Measurements from ENCODE around the gene ENDOV. TPM values are rescaled to one million over a fixed set of nuclear protein-coding genes. Genes with fewer than 3 reads are reported as not detected.
A peak's percentile ranks its signal among the peaks of the same experiment; 100 is the strongest.

Gene ENDOV
- 13.4 and 20.0 TPM in 2 replicates for total RNA-seq

DNA sequence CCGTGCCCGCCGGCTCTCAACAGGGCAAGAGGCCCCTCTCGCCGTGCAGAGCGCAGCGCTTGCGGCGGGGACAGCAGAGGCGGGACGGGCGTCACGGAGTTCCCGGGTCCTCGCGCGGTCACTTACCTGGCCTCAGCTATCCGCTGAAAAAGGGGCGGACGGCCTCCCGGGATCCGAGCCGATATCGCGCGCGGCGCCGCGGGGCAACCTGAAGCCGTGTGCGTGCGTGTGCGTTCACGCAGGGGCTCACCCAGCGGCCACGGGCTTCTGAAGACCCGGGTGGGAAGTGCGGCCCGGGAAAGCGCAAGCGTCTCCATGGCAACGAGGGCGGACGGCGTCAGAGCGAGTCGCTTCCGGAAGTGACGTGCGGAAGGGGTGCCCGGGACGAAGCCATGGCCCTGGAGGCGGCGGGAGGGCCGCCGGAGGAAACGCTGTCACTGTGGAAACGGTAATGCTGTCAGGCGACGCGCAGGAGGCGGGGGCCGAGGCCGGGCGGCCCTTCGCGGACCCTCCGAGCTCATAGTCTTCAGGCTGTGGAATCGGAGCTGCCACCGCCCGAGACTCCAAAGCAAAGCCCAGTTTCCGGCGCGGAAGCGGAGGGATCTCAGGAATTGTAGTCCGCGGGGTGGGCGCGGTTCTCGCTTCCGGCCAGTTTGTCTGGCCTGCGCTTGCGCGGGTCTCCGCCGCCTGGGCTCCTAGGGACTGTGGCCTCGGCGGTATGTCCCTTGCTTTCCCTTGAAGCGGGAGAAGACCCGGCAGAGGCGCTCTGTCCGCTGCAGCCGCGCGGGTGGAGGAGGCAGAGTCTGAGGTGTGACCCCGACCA, at the start of gene ENDOV:
TSS of gene ENDOV (plus strand) at position 365 of the 823 bp plus-strand sequence. CDS start at position 393, 28 bp downstream.
- peak within 1 kb of the TSS; percentile 99 for H3K4me3 ChIP-seq (ENCODE audit: low read depth, low read length)
- TF ChIP-seq, protein P1, sequence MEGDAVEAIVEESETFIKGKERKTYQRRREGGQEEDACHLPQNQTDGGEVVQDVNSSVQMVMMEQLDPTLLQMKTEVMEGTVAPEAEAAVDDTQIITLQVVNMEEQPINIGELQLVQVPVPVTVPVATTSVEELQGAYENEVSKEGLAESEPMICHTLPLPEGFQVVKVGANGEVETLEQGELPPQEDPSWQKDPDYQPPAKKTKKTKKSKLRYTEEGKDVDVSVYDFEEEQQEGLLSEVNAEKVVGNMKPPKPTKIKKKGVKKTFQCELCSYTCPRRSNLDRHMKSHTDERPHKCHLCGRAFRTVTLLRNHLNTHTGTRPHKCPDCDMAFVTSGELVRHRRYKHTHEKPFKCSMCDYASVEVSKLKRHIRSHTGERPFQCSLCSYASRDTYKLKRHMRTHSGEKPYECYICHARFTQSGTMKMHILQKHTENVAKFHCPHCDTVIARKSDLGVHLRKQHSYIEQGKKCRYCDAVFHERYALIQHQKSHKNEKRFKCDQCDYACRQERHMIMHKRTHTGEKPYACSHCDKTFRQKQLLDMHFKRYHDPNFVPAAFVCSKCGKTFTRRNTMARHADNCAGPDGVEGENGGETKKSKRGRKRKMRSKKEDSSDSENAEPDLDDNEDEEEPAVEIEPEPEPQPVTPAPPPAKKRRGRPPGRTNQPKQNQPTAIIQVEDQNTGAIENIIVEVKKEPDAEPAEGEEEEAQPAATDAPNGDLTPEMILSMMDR (IDR thresholded peaks at IDR 0.05; ENCODE audit: insufficient read depth, low read depth, low read length), result no peak
- DNase-seq (ENCODE audit: low read depth), result peak; percentile 94

DNA sequence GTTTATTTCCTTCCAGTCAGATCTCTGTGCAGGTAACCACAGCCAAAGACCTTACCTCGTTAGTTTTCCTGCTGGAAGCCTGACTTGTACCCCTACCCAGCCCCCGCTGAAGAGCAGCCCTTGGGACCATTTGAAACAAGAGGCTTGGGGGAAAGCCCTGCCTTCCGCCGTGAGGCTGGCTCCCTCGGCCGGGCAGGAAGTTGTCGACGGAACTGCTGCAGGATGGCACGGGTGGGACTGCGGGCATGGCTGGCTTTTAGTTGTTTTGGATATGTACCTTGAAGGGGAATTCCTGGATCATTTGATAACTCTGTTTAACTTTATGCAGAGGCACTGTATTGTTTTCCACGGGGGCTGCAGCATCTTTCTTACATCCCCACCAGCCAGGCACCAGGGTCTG, 49.0 kb upstream of the ENDOV start:
- no peak for DNase-seq (ENCODE audit: low read depth)
- H3K4me3 ChIP-seq (ENCODE audit: low read depth, low read length), result no peak overlapping the region
- TF ChIP-seq, protein P1 (IDR thresholded peaks at IDR 0.05; ENCODE audit: insufficient read depth, low read depth, low read length), result no peak

DNA sequence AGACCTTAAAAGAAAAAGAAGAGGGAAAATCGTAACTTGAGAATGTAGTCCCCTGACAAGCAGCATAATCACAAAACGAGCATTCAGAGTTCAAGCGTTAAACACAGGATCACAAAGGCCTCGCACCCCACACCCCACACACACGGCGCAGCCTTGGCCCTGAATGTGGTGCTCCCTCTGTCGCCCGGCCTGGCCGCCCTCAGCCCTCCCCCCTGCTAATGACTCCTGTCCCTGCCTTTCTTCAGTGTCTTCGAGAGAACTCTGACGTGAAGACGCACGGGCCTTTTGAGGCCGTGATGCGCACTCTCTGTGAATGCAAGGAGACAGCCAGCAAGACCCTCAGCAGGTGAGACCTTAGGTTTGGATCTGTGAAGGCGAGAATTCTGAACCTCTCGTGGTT, 47.5 kb upstream of the ENDOV start:
- H3K4me3 ChIP-seq (ENCODE audit: low read depth, low read length), result no peak overlapping the region
- DNase-seq (ENCODE audit: low read depth), result no peak
- TF ChIP-seq, protein P1 (IDR thresholded peaks at IDR 0.05; ENCODE audit: insufficient read depth, low read depth, low read length), result no peak

- no peak overlapping the region for H3K4me3 ChIP-seq (ENCODE audit: low read depth, low read length)
- TF ChIP-seq, protein P1 (IDR thresholded peaks at IDR 0.05; ENCODE audit: insufficient read depth, low read depth, low read length), result no peak
Measured at GRCh38 chr17:80371196-80371595, 43.8 kb upstream of the ENDOV start.

DNA sequence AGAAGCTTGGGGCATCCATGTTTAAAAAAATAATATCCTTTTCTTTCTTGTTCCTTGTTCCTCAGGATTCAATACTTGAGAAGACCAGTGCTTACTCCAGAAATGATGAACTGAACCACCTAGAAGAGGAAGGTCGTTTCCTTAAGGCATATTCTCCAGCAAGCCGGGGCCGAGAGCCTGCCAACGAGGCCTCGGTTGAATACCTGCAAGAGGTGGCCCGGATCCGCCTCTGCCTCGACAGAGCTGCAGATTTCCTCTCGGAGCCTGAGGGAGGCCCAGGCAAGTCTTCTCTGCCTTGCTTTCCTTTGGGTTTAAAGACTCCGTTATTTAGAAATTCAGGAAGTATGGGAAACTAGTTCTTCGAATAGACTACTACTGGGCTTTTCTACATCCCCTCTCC, 42.5 kb upstream of the ENDOV start:
- no peak overlapping the region for H3K4me3 ChIP-seq (ENCODE audit: low read depth, low read length)
- no peak for DNase-seq (ENCODE audit: low read depth)
- TF ChIP-seq, protein P1 (IDR thresholded peaks at IDR 0.05; ENCODE audit: insufficient read depth, low read depth, low read length), result no peak

More at GRCh38 chr17:80371196-80371595, 43.8 kb upstream of the ENDOV start:
- DNase-seq (ENCODE audit: low read depth), result no peak

GRCh38 chr17:80372922-80373570, 41.9 kb upstream of the ENDOV start:
- DNase-seq (ENCODE audit: low read depth), result no peak
- TF ChIP-seq, protein P1 (IDR thresholded peaks at IDR 0.05; ENCODE audit: insufficient read depth, low read depth, low read length), result no peak
- H3K4me3 ChIP-seq (ENCODE audit: low read depth, low read length), result no peak overlapping the region
